H1 (cell line): Measurements from ENCODE around the gene RAB3IL1. TPM values are rescaled to one million over a fixed set of nuclear protein-coding genes. Genes with fewer than 3 reads are reported as not detected.

Source experiments
- CTCF ChIA-PET: fragments of 300-600 bp; sonication (Branson Sonifier 250); formaldehyde crosslinking; loops from one replicate; lab custom pipeline; 2021; ENCODE audit not compliant: partially characterized antibody; lab: Charles Lee
- POLR2A ChIA-PET: fragments of 300-600 bp; sonication (Branson Sonifier 250); formaldehyde crosslinking; loops from one replicate; lab custom pipeline; 2021; ENCODE audit warnings: inconsistent platforms; ENCODE audit not compliant: partially characterized antibody; lab: Charles Lee
- DNase-seq, 2 experiments: peaks; one replicate each; pipeline versions ENCODE4 v3.0.0 to v3.0.0-alpha.2; 2010 to 2022; ENCODE audit warnings: low spot score in 2 of 2, low read depth in 1 of 2, mixed read lengths in 1 of 2
- FAIRE-seq: peaks from 2 replicates; lab custom pipeline; 2011; peaks lifted over from hg19 to GRCh38; lab: Jason Lieb, UNC
- H2AFZ ChIP-seq: 2 replicates; pipeline ENCODE4 v1.8.1; 2012; ENCODE audit warnings: low read length, inconsistent platforms
- H2AK5ac ChIP-seq: 2 replicates; pipeline ENCODE4 v1.6.1; 2013; ENCODE audit warnings: low read depth, low read length
- H2BK120ac ChIP-seq: replicated peaks from 2 replicates; pipeline ENCODE3; 2013; ENCODE audit warnings: low read depth, low read length, inconsistent platforms
- H2BK12ac ChIP-seq: 2 replicates; pipeline ENCODE4 v1.6.1; 2013; ENCODE audit warnings: low read depth, low read length
- H2BK15ac ChIP-seq: 2 replicates; pipeline ENCODE4 v1.6.1; 2013; ENCODE audit warnings: low read length
- H2BK20ac ChIP-seq: 2 replicates; pipeline ENCODE4 v1.6.1; 2013; ENCODE audit warnings: low read length
- H2BK5ac ChIP-seq: 2 replicates; pipeline ENCODE4 v1.6.1; 2013; ENCODE audit warnings: low read depth, low read length
- H3K14ac ChIP-seq: 2 replicates; pipeline ENCODE4 v1.6.1; 2013; ENCODE audit warnings: inconsistent platforms; ENCODE audit not compliant: insufficient read length
- H3K18ac ChIP-seq: 2 replicates; pipeline ENCODE4 v1.6.1; 2013; ENCODE audit warnings: low read length; ENCODE audit errors: extremely low read depth
- H3K23ac ChIP-seq: 2 replicates; pipeline ENCODE4 v1.6.1; 2013; ENCODE audit warnings: inconsistent platforms; ENCODE audit not compliant: insufficient read length
- H3K23me2 ChIP-seq: 2 replicates; pipeline ENCODE4 v1.6.1; 2013; ENCODE audit warnings: low read depth, low read length
- H3K27ac ChIP-seq: 2 replicates; pipeline ENCODE4 v1.6.1; 2011; ENCODE audit warnings: low read depth, low read length, inconsistent platforms
- H3K27me3 ChIP-seq, 4 experiments: replicated peaks in 1 of 4; 1 replicate in 1 of 4; 2 replicates in 3 of 4; pipeline versions ENCODE4 v1.6.1 to v1.8.1; 2011 to 2013; ENCODE audit warnings: low read length in 3 of 4, mild to moderate bottlenecking in 3 of 4, inconsistent platforms in 2 of 4, mixed read lengths in 2 of 4, moderate library complexity in 1 of 4; ENCODE audit not compliant: control insufficient read depth in 3 of 4, insufficient read depth in 3 of 4; ENCODE audit errors: extremely low read depth in 1 of 4
- H3K36me3 ChIP-seq, 4 experiments: 2 replicates each; pipeline versions ENCODE4 v1.6.1 to v1.8.1; 2011 to 2013; ENCODE audit warnings: mild to moderate bottlenecking in 4 of 4, low read length in 3 of 4, moderate library complexity in 2 of 4, control low read depth in 1 of 4, inconsistent platforms in 1 of 4; ENCODE audit not compliant: insufficient read depth in 4 of 4, control insufficient read depth in 2 of 4
- H3K4ac ChIP-seq: replicated peaks from 2 replicates; pipeline ENCODE3; 2013; ENCODE audit warnings: low read length, low read depth, mixed read lengths, inconsistent platforms; ENCODE audit not compliant: insufficient read length
- H3K4me1 ChIP-seq, 4 experiments: replicated peaks in 1 of 4; 1 replicate in 1 of 4; 2 replicates in 3 of 4; pipeline versions ENCODE4 v1.6.1 to v1.8.1; 2011 to 2013; ENCODE audit warnings: low read length in 3 of 4, inconsistent platforms in 2 of 4, mixed read lengths in 1 of 4; ENCODE audit not compliant: insufficient read depth in 4 of 4, control insufficient read depth in 3 of 4
- H3K4me2 ChIP-seq, 2 experiments: 2 replicates each; pipeline versions ENCODE4 v1.6.1 to v1.8.1; 2011 to 2013; ENCODE audit warnings: low read depth in 2 of 2, low read length in 2 of 2, control low read depth in 1 of 2, inconsistent platforms in 1 of 2, mild to moderate bottlenecking in 1 of 2; ENCODE audit not compliant: insufficient read depth in 1 of 2
- H3K4me3 ChIP-seq, 4 experiments: fragments of 200-600, 300-600 bp in 1 of 4; sonication (generic), shearing (Covaris generic), sonication (Bioruptor Twin) in 1 of 4; 2 replicates each; pipeline versions ENCODE4 v1.5.1 to v1.8.1; 2011 to 2016; ENCODE audit warnings: low read length in 4 of 4, low read depth in 3 of 4, control low read depth in 2 of 4, inconsistent platforms in 2 of 4, mild to moderate bottlenecking in 2 of 4, mixed read lengths in 1 of 4, moderate library complexity in 1 of 4; ENCODE audit not compliant: insufficient read depth in 2 of 4; ENCODE audit errors: extremely low read depth in 1 of 4
- H3K56ac ChIP-seq: replicated peaks from 2 replicates; pipeline ENCODE3; 2013; ENCODE audit warnings: low read depth, mild to moderate bottlenecking, mixed read lengths, low read length, inconsistent platforms; ENCODE audit not compliant: insufficient read length
- H3K79me1 ChIP-seq: 2 replicates; pipeline ENCODE4 v1.6.1; 2013; ENCODE audit warnings: low read depth, low read length, control low read depth
- H3K79me2 ChIP-seq, 2 experiments: 2 replicates each; pipeline versions ENCODE4 v1.6.1 to v1.8.1; 2012 to 2013; ENCODE audit warnings: low read length in 2 of 2, mild to moderate bottlenecking in 2 of 2, inconsistent platforms in 1 of 2; ENCODE audit not compliant: insufficient read depth in 2 of 2, control insufficient read depth in 1 of 2
- H3K9ac ChIP-seq, 4 experiments: replicated peaks in 1 of 4; 1 replicate in 1 of 4; 2 replicates in 3 of 4; pipeline versions ENCODE4 v1.6.1 to v1.8.1; 2011 to 2013; ENCODE audit warnings: low read depth in 3 of 4, low read length in 3 of 4, control low read depth in 2 of 4, mild to moderate bottlenecking in 2 of 4, moderate library complexity in 2 of 4, inconsistent platforms in 1 of 4; ENCODE audit errors: extremely low read depth in 1 of 4
- H3K9me3 ChIP-seq, 2 experiments: 2 replicates each; pipeline versions ENCODE4 v1.6.1 to v1.8.1; 2012 to 2013; ENCODE audit warnings: mild to moderate bottlenecking in 2 of 2, moderate library complexity in 2 of 2, control low read depth in 1 of 2, inconsistent platforms in 1 of 2, low read depth in 1 of 2, low read length in 1 of 2, mixed read lengths in 1 of 2; ENCODE audit not compliant: insufficient read depth in 2 of 2
- H4K20me1 ChIP-seq, 2 experiments: replicated peaks in 1 of 2; 2 replicates each; pipeline versions ENCODE3 to v1.8.1; 2011 to 2013; ENCODE audit warnings: inconsistent platforms in 2 of 2, low read length in 2 of 2, mild to moderate bottlenecking in 1 of 2; ENCODE audit not compliant: insufficient read depth in 2 of 2, control insufficient read depth in 1 of 2
- H4K5ac ChIP-seq: 2 replicates; pipeline ENCODE4 v1.6.1; 2013; ENCODE audit warnings: low read length, low read depth, mixed read lengths, inconsistent platforms; ENCODE audit not compliant: insufficient read length
- H4K8ac ChIP-seq: 2 replicates; pipeline ENCODE4 v1.8.0; 2013; ENCODE audit warnings: mild to moderate bottlenecking, moderate library complexity, low read length, inconsistent platforms; ENCODE audit not compliant: insufficient read depth; ENCODE audit errors: extremely low read depth
- H4K91ac ChIP-seq: replicated peaks from 2 replicates; pipeline ENCODE3; 2013; ENCODE audit warnings: low read length, mixed read lengths, inconsistent platforms; ENCODE audit not compliant: insufficient read length
- BCL11A ChIP-seq, 2 experiments: IDR thresholded peaks; one replicate each; pipeline ENCODE4 v1.6.1; 2011; ENCODE audit warnings: low read depth in 2 of 2, low read length in 2 of 2, mild to moderate bottlenecking in 2 of 2
- CBX5 ChIP-seq: fragments of 300-800, 300-1000 bp; sonication (generic); IDR thresholded peaks from 2 replicates; pipeline ENCODE4 v1.7.1; 2016; ENCODE audit warnings: antibody characterized with exemption, low read length, low read depth
- CEBPB ChIP-seq: IDR thresholded peaks from 2 replicates; pipeline ENCODE4 v1.6.1; 2012; ENCODE audit warnings: low read depth, low read length
- CHD2 ChIP-seq: IDR thresholded peaks from 2 replicates; pipeline ENCODE4 v1.6.1; 2012; ENCODE audit warnings: low read length, improper control_type of control experiment
- EGR1 ChIP-seq: IDR thresholded peaks from 2 replicates; pipeline ENCODE4 v1.6.1; 2011; ENCODE audit warnings: low read depth, low read length, borderline replicate concordance
- EP300 ChIP-seq, 2 experiments: IDR thresholded peaks; 1 replicate in 1 of 2; 2 replicates in 1 of 2; pipeline ENCODE4 v1.6.1; 2011 to 2012; ENCODE audit warnings: low read depth in 2 of 2, low read length in 2 of 2, mild to moderate bottlenecking in 2 of 2, borderline replicate concordance in 1 of 2, inconsistent platforms in 1 of 2, moderate library complexity in 1 of 2
- HDAC6 ChIP-seq: IDR thresholded peaks from one replicate; pipeline ENCODE4 v1.7.1; 2012; ENCODE audit warnings: low read depth, mild to moderate bottlenecking, inconsistent platforms, low read length, moderate library complexity
- NRF1 ChIP-seq: IDR thresholded peaks from 2 replicates; pipeline ENCODE4 v1.6.1; 2011; ENCODE audit warnings: mild to moderate bottlenecking, low read depth, low read length, improper control_type of control experiment
- RXRA ChIP-seq: IDR thresholded peaks from 2 replicates; pipeline ENCODE4 v1.6.1; 2011; ENCODE audit warnings: low read depth, mild to moderate bottlenecking, low read length, moderate library complexity; ENCODE audit not compliant: insufficient read depth
- SP1 ChIP-seq: IDR thresholded peaks from 2 replicates; pipeline ENCODE4 v1.6.1; 2011; ENCODE audit warnings: low read depth, low read length
- YY1 ChIP-seq: IDR thresholded peaks from 2 replicates; pipeline ENCODE4 v1.6.1; 2011; ENCODE audit warnings: low read depth, mild to moderate bottlenecking, low read length
- WGBS, 2 experiments: shearing (Covaris generic) in 1 of 2; methylation state at CpG; one replicate each; pipeline versions ENCODE4 v1.1.6 to v1.1.7; 2013 to 2015; ENCODE audit warnings: low lambda C conversion rate in 2 of 2, mixed read lengths in 2 of 2, inconsistent platforms in 1 of 2, low coverage in 1 of 2, missing lambda C conversion rate in 1 of 2; ENCODE audit not compliant: insufficient replicate concordance in 2 of 2, insufficient coverage in 1 of 2, insufficient read length in 1 of 2; ENCODE audit errors: extremely low coverage in 1 of 2, missing lambda C conversion rate in 1 of 2; 5-methylcytosine and 5-hydroxymethylcytosine counted together
- polyA plus RNA-seq, 7 experiments: library from polyadenylated mRNA; depleted of rRNA in 3 of 7; stranded (reverse) in 5 of 7; unstranded in 2 of 7; fragments of >200 nt in 5 of 7; fragments of 200-250 nt in 2 of 7; gene quantifications; 1 replicate in 5 of 7; 2 replicates in 1 of 7; 4 replicates in 1 of 7; pipeline versions ENCODE4 v1.2.1 to v1.2.3, GENCODE V29; 2011 to 2013; ENCODE audit warnings: missing spikeins in 2 of 7, mixed read lengths in 2 of 7
- total RNA-seq: library from RNA; stranded (reverse); fragmentation: NEBNext Ultra II Directional; extraction: Animal tissue kit (Norgen Biotek cat#: 25700); gene quantifications from 2 replicates; pipeline ENCODE4 v1.2.1, GENCODE V29; 2021
- TF ChIP-seq, protein P1 (sequence below): IDR thresholded peaks from 2 replicates; pipeline ENCODE4 v1.6.1; 2011; ENCODE audit warnings: low read length, improper control_type of control experiment
- TF ChIP-seq, protein P2 (sequence below): IDR thresholded peaks from 2 replicates; pipeline ENCODE4 v1.6.1; 2011; ENCODE audit warnings: low read depth, mild to moderate bottlenecking, low read length; ENCODE audit not compliant: insufficient read depth

The RAB3IL1 gene
- total and polyA plus RNA-seq, 2 of the 8 experiments (the other 6 are each of a cell fraction or from before 2014, with no cell fraction given) = 6.8 to 7.9 TPM

DNA sequence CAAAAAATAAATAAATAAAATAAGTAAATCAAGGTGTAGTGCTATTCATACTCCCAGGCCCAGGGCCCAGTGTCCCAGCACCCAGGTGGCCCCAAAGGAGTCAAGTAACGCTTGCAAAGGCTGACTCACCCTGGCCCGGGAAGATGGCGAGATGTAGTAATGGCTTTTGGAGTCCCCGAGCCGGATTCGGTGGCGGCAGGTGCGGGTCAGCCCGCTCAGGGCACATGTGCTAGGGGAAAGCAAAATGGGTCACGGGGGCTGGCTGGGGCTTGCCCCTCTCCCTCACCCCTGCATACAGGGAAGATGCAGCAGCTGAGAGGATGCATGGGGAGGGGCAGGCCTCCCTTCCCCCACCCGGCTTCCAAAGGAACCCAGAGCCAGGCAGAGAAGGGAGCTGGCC, 15.1 kb downstream of the RAB3IL1 start:
- no peaks in the 10 kb centered on the region for H3K27me3 ChIP-seq
- H3K4me2 ChIP-seq = no peak overlapping the region
- H2BK20ac ChIP-seq = no peak overlapping the region
- H3K4me3 ChIP-seq = no peak overlapping the region
- POLR2A ChIA-PET = interaction anchor here (0.9 to 15.5 kb wide), 8 partner anchors 15 to 180 kb away, joined by 3 to 137 read pairs (median 3); partner anchors contain the start of genes BEST1, FTH1 and RAB3IL1
- no peak overlapping the region for H3K9ac ChIP-seq
- no peaks in the 10 kb centered on the region for H4K20me1 ChIP-seq
- no peaks in the 10 kb centered on the region for H3K36me3 ChIP-seq
- H3K18ac ChIP-seq = no peak overlapping the region
- H3K9me3 ChIP-seq = no peaks in the 10 kb centered on the region
- no peak overlapping the region for H2BK12ac ChIP-seq
- no peak overlapping the region for H4K5ac ChIP-seq
- H3K23ac ChIP-seq = no peak overlapping the region
- H3K23me2 ChIP-seq = no peaks in the 10 kb centered on the region
- no peak overlapping the region for H2AK5ac ChIP-seq
- H4K8ac ChIP-seq = peak overlapping the region; percentile 71; the same call in 1 of the 2 replicates
- no peaks in the 10 kb centered on the region for H3K79me2 ChIP-seq
- H4K91ac ChIP-seq = no peak overlapping the region
- no peak overlapping the region for H3K14ac ChIP-seq
- peaks cover 0 to 24% (median 9%) of the 10 kb centered on the region in 4 experiments; a peak in 6 of 7 replicates for H3K4me1 ChIP-seq
- H3K56ac ChIP-seq = no peak overlapping the region
- FAIRE-seq (no peak), DNase-seq (no peak)
- no peaks in the 10 kb centered on the region for H3K79me1 ChIP-seq
- no peak overlapping the region for H3K27ac ChIP-seq
- H2BK120ac ChIP-seq = no peak overlapping the region
- no peak overlapping the region for H2AFZ ChIP-seq
- WGBS, 2 experiments = 89% methylated on average over 10 of the region's 11 CpGs; no CpG with 5 or more reads in 1 of the 2 experiments
- CTCF ChIA-PET = interaction anchor here (0.8 to 23.2 kb wide), 15 partner anchors 10 to 206 kb away, joined by 3 to 658 read pairs (median 29); partner anchors contain the start of genes BEST1 and RAB3IL1
- H2BK5ac ChIP-seq = no peak overlapping the region
- no peak overlapping the region for H3K4ac ChIP-seq
- no peak overlapping the region for H2BK15ac ChIP-seq
- TF ChIP-seq CHD2 (no peak), CBX5 (no peak), EGR1 (no peak), BCL11A (IDR thresholded peaks at IDR 0.05; ENCODE audit: low read depth in 2 of 2, low read length in 2 of 2) (no peak), CEBPB (no peak), RXRA (no peak), YY1 (no peak), HDAC6 (no peak), SP1 (no peak), NRF1 (no peak), EP300 (IDR thresholded peaks at IDR 0.05; ENCODE audit: borderline replicate concordance in 1 of 2, low read depth in 2 of 2, low read length in 2 of 2) (no peak)
- TF ChIP-seq, protein P1, sequence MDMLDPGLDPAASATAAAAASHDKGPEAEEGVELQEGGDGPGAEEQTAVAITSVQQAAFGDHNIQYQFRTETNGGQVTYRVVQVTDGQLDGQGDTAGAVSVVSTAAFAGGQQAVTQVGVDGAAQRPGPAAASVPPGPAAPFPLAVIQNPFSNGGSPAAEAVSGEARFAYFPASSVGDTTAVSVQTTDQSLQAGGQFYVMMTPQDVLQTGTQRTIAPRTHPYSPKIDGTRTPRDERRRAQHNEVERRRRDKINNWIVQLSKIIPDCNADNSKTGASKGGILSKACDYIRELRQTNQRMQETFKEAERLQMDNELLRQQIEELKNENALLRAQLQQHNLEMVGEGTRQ = no peak
- TF ChIP-seq, protein P2, sequence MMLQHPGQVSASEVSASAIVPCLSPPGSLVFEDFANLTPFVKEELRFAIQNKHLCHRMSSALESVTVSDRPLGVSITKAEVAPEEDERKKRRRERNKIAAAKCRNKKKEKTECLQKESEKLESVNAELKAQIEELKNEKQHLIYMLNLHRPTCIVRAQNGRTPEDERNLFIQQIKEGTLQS = no peak
